Measurements from ENCODE around the gene KIF21B. TPM values are rescaled to one million over a fixed set of nuclear protein-coding genes. Genes with fewer than 3 reads are reported as not detected.

Gene KIF21B
- total and polyA plus RNA-seq, 4 experiments from 2014 or later = 0.55 to 94.7 (median 50.4) TPM

GRCh38 chr1:201009962-201010645, 13.4 kb downstream of the KIF21B start:
- ChIA-PET POLR2A (ENCODE audit: partially characterized antibody) (interaction anchor here (0.9 to 1.5 kb wide), 4 partner anchors 8 to 19 kb away, joined by 3 to 5 read pairs (median 3); no protein-coding TSS in a partner anchor), CTCF (ENCODE audit: partially characterized antibody) (interaction anchor here (1.2 to 4.3 kb wide), 4 partner anchors 8 to 39 kb away, joined by 3 to 21 read pairs (median 5); no protein-coding TSS in a partner anchor)
- H3K4me1 Mint-ChIP-seq = peaks cover 42 to 59% (median 50%) of the 10 kb centered on the region in 4 donors
- H3K4me1 ChIP-seq (ENCODE audit: insufficient read depth, low read length) = peaks cover 79% of the 10 kb centered on the region
- peaks cover 20% of the 10 kb centered on the region for H3K36me3 ChIP-seq (ENCODE audit: insufficient read depth, low read length)
- no peak overlapping the region for H3K4me3 ChIP-seq (ENCODE audit: low read length in 2 of 2)
- H3K36me3 Mint-ChIP-seq = peaks cover 3 to 30% of the 10 kb centered on the region in 2 donors
- H3K27me3 ChIP-seq (ENCODE audit: insufficient read depth, low read length) = no peaks in the 10 kb centered on the region
- H3K9me3 Mint-ChIP-seq = no peaks in the 10 kb centered on the region
- H3K27ac ChIP-seq (ENCODE audit: low read depth, low read length) = no peak overlapping the region
- no peak for DNase-seq
- no peaks in the 10 kb centered on the region for H3K9me3 ChIP-seq (ENCODE audit: control insufficient read depth in 1 of 2, low read length in 2 of 2)
- intact Hi-C loops (cut with micrococcal nuclease) = no loop called here
- no peaks in the 10 kb centered on the region for H3K27me3 Mint-ChIP-seq
- H3K27ac Mint-ChIP-seq = peak overlapping the region in 5 of 7 donors; percentile 54 to 76 (median 74)
- H3K4me3 Mint-ChIP-seq = no peak overlapping the region

GRCh38 chr1:201008666-201009360, 14.7 kb downstream of the KIF21B start:
- intact Hi-C loops (cut with micrococcal nuclease) = no loop called here
- DNase-seq = no peak
- POLR2A ChIA-PET (ENCODE audit: partially characterized antibody) = interaction anchor here (1.5 kb wide), 1 partner anchor 18 kb away, joined by 5 read pairs; no protein-coding TSS in a partner anchor
- peak overlapping the region in 4 of 7 donors; percentile 12 to 75 (median 38) for H3K27ac Mint-ChIP-seq
- H3K9me3 Mint-ChIP-seq = no peaks in the 10 kb centered on the region
- no peaks in the 10 kb centered on the region for H3K9me3 ChIP-seq (ENCODE audit: control insufficient read depth in 1 of 2, low read length in 2 of 2)
- H3K27ac ChIP-seq (ENCODE audit: low read depth, low read length) = no peak overlapping the region
- peaks cover 37 to 50% (median 42%) of the 10 kb centered on the region in 4 donors for H3K4me1 Mint-ChIP-seq
- peaks cover 3 to 43% of the 10 kb centered on the region in 2 donors for H3K36me3 Mint-ChIP-seq
- H3K27me3 Mint-ChIP-seq = no peaks in the 10 kb centered on the region
- no peaks in the 10 kb centered on the region for H3K27me3 ChIP-seq (ENCODE audit: insufficient read depth, low read length)
- CTCF ChIA-PET (ENCODE audit: partially characterized antibody) = interaction anchor here (1.1 to 4.3 kb wide), 5 partner anchors 10 to 37 kb away, joined by 3 to 21 read pairs (median 5); no protein-coding TSS in a partner anchor
- H3K4me1 ChIP-seq (ENCODE audit: insufficient read depth, low read length) = peaks cover 66% of the 10 kb centered on the region
- peaks cover 33% of the 10 kb centered on the region for H3K36me3 ChIP-seq (ENCODE audit: insufficient read depth, low read length)
- no peak overlapping the region for H3K4me3 ChIP-seq (ENCODE audit: low read length in 2 of 2)
- H3K4me3 Mint-ChIP-seq = no peak overlapping the region

- peaks cover 14 to 53% of the 10 kb centered on the region in 2 donors for H3K36me3 Mint-ChIP-seq
- Histone ChIP-seq H3K36me3 (ENCODE audit: insufficient read depth, low read length) (peaks cover 45% of the 10 kb centered on the region), H3K27ac (ENCODE audit: low read depth, low read length) (no peak overlapping the region), H3K27me3 (ENCODE audit: insufficient read depth, low read length) (no peaks in the 10 kb centered on the region), H3K4me3 (ENCODE audit: low read length in 2 of 2) (no peak overlapping the region), H3K4me1 (ENCODE audit: insufficient read depth, low read length) (peaks cover 52% of the 10 kb centered on the region), H3K9me3 (ENCODE audit: control insufficient read depth in 1 of 2, low read length in 2 of 2) (no peaks in the 10 kb centered on the region)
- no peaks in the 10 kb centered on the region for H3K27me3 Mint-ChIP-seq
- CTCF ChIA-PET (ENCODE audit: partially characterized antibody) = no interaction called here
- intact Hi-C loops (cut with micrococcal nuclease) = no loop called here
- POLR2A ChIA-PET (ENCODE audit: partially characterized antibody) = no interaction called here
- H3K9me3 Mint-ChIP-seq = no peaks in the 10 kb centered on the region
- peaks cover 27 to 37% (median 31%) of the 10 kb centered on the region in 4 donors for H3K4me1 Mint-ChIP-seq
- no peak overlapping the region for H3K27ac Mint-ChIP-seq
- no peak overlapping the region for H3K4me3 Mint-ChIP-seq
- DNase-seq = no peak
Measured at GRCh38 chr1:201007481-201007880, 16.0 kb downstream of the KIF21B start.

- H3K4me3 Mint-ChIP-seq = no peak overlapping the region
- DNase-seq = no peak
- H3K9me3 Mint-ChIP-seq = no peaks in the 10 kb centered on the region
- peaks cover 21 to 26% (median 22%) of the 10 kb centered on the region in 4 donors for H3K4me1 Mint-ChIP-seq
- no peak overlapping the region for H3K27ac ChIP-seq (ENCODE audit: low read depth, low read length)
- H3K27me3 Mint-ChIP-seq = no peaks in the 10 kb centered on the region
- peaks cover 50% of the 10 kb centered on the region for H3K36me3 ChIP-seq (ENCODE audit: insufficient read depth, low read length)
- CTCF ChIA-PET (ENCODE audit: partially characterized antibody) = interaction anchor here (1.2 to 3.5 kb wide), 4 partner anchors 19 to 36 kb away, joined by 3 to 12 read pairs (median 6); no protein-coding TSS in a partner anchor
- H3K36me3 Mint-ChIP-seq = peaks cover 25 to 56% of the 10 kb centered on the region in 2 donors
- POLR2A ChIA-PET (ENCODE audit: partially characterized antibody) = no interaction called here
- H3K27ac Mint-ChIP-seq = no peak overlapping the region
- no peak overlapping the region for H3K4me3 ChIP-seq (ENCODE audit: low read length in 2 of 2)
- intact Hi-C loops (cut with micrococcal nuclease) = no loop called here
- peaks cover 42% of the 10 kb centered on the region for H3K4me1 ChIP-seq (ENCODE audit: insufficient read depth, low read length)
- H3K9me3 ChIP-seq (ENCODE audit: control insufficient read depth in 1 of 2, low read length in 2 of 2) = no peaks in the 10 kb centered on the region
- H3K27me3 ChIP-seq (ENCODE audit: insufficient read depth, low read length) = no peaks in the 10 kb centered on the region
Measured at GRCh38 chr1:201006450-201006849, 17.1 kb downstream of the KIF21B start.

GRCh38 chr1:201004732-201005131, 18.8 kb downstream of the KIF21B start:
- H3K27me3 ChIP-seq (ENCODE audit: insufficient read depth, low read length) = no peaks in the 10 kb centered on the region
- CTCF ChIA-PET (ENCODE audit: partially characterized antibody) = interaction anchor here (1.6 to 3.5 kb wide), 4 partner anchors 11 to 38 kb away, joined by 3 to 12 read pairs (median 6); no protein-coding TSS in a partner anchor
- H3K9me3 Mint-ChIP-seq = no peaks in the 10 kb centered on the region
- H3K36me3 Mint-ChIP-seq = peaks cover 25 to 64% of the 10 kb centered on the region in 2 donors
- no peak overlapping the region for H3K27ac ChIP-seq (ENCODE audit: low read depth, low read length)
- intact Hi-C loops (cut with micrococcal nuclease) = no loop called here
- no peaks in the 10 kb centered on the region for H3K9me3 ChIP-seq (ENCODE audit: control insufficient read depth in 1 of 2, low read length in 2 of 2)
- peaks cover 11 to 16% (median 12%) of the 10 kb centered on the region in 4 donors for H3K4me1 Mint-ChIP-seq
- no peak overlapping the region for H3K4me3 ChIP-seq (ENCODE audit: low read length in 2 of 2)
- H3K27me3 Mint-ChIP-seq = no peaks in the 10 kb centered on the region
- H3K4me3 Mint-ChIP-seq = no peak overlapping the region
- DNase-seq = no peak
- no peak overlapping the region for H3K27ac Mint-ChIP-seq
- peaks cover 25% of the 10 kb centered on the region for H3K4me1 ChIP-seq (ENCODE audit: insufficient read depth, low read length)
- POLR2A ChIA-PET (ENCODE audit: partially characterized antibody) = interaction anchor here (1.8 to 2.0 kb wide), 2 partner anchors 11 to 16 kb away, joined by 5 to 7 read pairs; no protein-coding TSS in a partner anchor
- H3K36me3 ChIP-seq (ENCODE audit: insufficient read depth, low read length) = peaks cover 59% of the 10 kb centered on the region

- H3K27ac Mint-ChIP-seq = peak overlapping the region in 4 of 7 donors; percentile 22 to 77 (median 40)
- Histone ChIP-seq H3K4me1 (ENCODE audit: insufficient read depth, low read length) (peaks cover 19% of the 10 kb centered on the region), H3K27me3 (ENCODE audit: insufficient read depth, low read length) (no peaks in the 10 kb centered on the region), H3K36me3 (ENCODE audit: insufficient read depth, low read length) (peaks cover 65% of the 10 kb centered on the region), H3K4me3 (ENCODE audit: low read length in 2 of 2) (no peak overlapping the region), H3K9me3 (ENCODE audit: control insufficient read depth in 1 of 2, low read length in 2 of 2) (no peaks in the 10 kb centered on the region), H3K27ac (ENCODE audit: low read depth, low read length) (no peak overlapping the region)
- intact Hi-C loops (cut with micrococcal nuclease) = no loop called here
- POLR2A ChIA-PET (ENCODE audit: partially characterized antibody) = interaction anchor here (1.8 to 2.0 kb wide), 2 partner anchors 12 to 16 kb away, joined by 5 to 7 read pairs; no protein-coding TSS in a partner anchor
- H3K4me1 Mint-ChIP-seq = peaks cover 5 to 10% (median 6%) of the 10 kb centered on the region in 4 donors
- H3K4me3 Mint-ChIP-seq = no peak overlapping the region
- H3K36me3 Mint-ChIP-seq = peaks cover 28 to 64% of the 10 kb centered on the region in 2 donors
- CTCF ChIA-PET (ENCODE audit: partially characterized antibody) = interaction anchor here (0.8 to 3.5 kb wide), 5 partner anchors 12 to 38 kb away, joined by 3 to 12 read pairs (median 3); no protein-coding TSS in a partner anchor
- H3K27me3 Mint-ChIP-seq = no peaks in the 10 kb centered on the region
- DNase-seq = no peak
- no peaks in the 10 kb centered on the region for H3K9me3 Mint-ChIP-seq
Measured at GRCh38 chr1:201004154-201004553, 19.4 kb downstream of the KIF21B start.

Measured in CD4-positive, alpha-beta memory T cell (primary cell).